MCF 10A (cell line): ENCODE data around the gene SOCS3. TPM values are rescaled to one million over a fixed set of nuclear protein-coding genes. Genes with fewer than 3 reads are reported as not detected.

Source experiments
- BruUV-seq: library from RNA; stranded (reverse); fragments of 400-500 nt; replicated peaks from 2 replicates; lab custom pipeline; 2021; lab: Mats Ljungman, UMichigan
- CTCF ChIA-PET: fragments of 300-600 bp; sonication (Branson Sonifier 250); formaldehyde crosslinking; extraction: SDS; loops from one replicate; lab custom pipeline; 2021; ENCODE audit warnings: antibody characterized with exemption, inconsistent platforms; lab: Yijun Ruan, JAX
- POLR2A ChIA-PET: fragments of 300-600, 350-650 bp; sonication (Branson Sonifier 250); formaldehyde crosslinking; extraction: SDS; loops from one replicate; lab custom pipeline; 2020; ENCODE audit warnings: antibody characterized with exemption, inconsistent platforms; lab: Yijun Ruan, JAX
- DNase-seq: peaks from one replicate; pipeline ENCODE4 v3.0.0-alpha.2; 2018; ENCODE audit not compliant: unreplicated experiment
- H3K27ac Mint-ChIP-seq: one replicate; pipeline ENCODE4 v1.8.0; 2022; ENCODE audit warnings: mild to moderate bottlenecking, low read depth, mixed read lengths; ENCODE audit not compliant: unreplicated experiment
- H3K27me3 Mint-ChIP-seq: one replicate; pipeline ENCODE4 v1.8.0; 2022; ENCODE audit warnings: mixed read lengths; ENCODE audit not compliant: insufficient read depth, unreplicated experiment
- H3K36me3 Mint-ChIP-seq: one replicate; pipeline ENCODE4 v1.8.0; 2022; ENCODE audit warnings: mild to moderate bottlenecking, moderate library complexity, mixed read lengths; ENCODE audit not compliant: insufficient read depth, unreplicated experiment
- H3K4me1 Mint-ChIP-seq: one replicate; pipeline ENCODE4 v1.8.0; 2022; ENCODE audit warnings: mixed read lengths; ENCODE audit not compliant: insufficient read depth, unreplicated experiment
- H3K4me3 Mint-ChIP-seq: one replicate; pipeline ENCODE4 v1.8.0; 2022; ENCODE audit warnings: mild to moderate bottlenecking, moderate library complexity, mixed read lengths; ENCODE audit not compliant: unreplicated experiment
- H3K9me3 Mint-ChIP-seq: one replicate; pipeline ENCODE4 v1.8.0; 2022; ENCODE audit warnings: mixed read lengths; ENCODE audit not compliant: unreplicated experiment
- intact Hi-C: fragments of 100-400 bp; cut with micrococcal nuclease; formaldehyde crosslinking; loops from 2 replicates; pipeline ENCODE4 v1.14.1; 2022
- total RNA-seq: library from RNA; stranded (reverse); gene quantifications from 2 replicates; pipeline ENCODE4 v1.2.3, GENCODE V29; 2022
- TF ChIP-seq, protein P1 (sequence below): fragments of 200-600 bp; IDR thresholded peaks from one replicate; pipeline ENCODE4 v1.8.0; 2022; ENCODE audit warnings: antibody characterized with exemption, mild to moderate bottlenecking; ENCODE audit not compliant: unreplicated experiment

SOCS3 gene
- total RNA-seq, 1 experiment from 2014 or later: 2.5 TPM

DNA sequence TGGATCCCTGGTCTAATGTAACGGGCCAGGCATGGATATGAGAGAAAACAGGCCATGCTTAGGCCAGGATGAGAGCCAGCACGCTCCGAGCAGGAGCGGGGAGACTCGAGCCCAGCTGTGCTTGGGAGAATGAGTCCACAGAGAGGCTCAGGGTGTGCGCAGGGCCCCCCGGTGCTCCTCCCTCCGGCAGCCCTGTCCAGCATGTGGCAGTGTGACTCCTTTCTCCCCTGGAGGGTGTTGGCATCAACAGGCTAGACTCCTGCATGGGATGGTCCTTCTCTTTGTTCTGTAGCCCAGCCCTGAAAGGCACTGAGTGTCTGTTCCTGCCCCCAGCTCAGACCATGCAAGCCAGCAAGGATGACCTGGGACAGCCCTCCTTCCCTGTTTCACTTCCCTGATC, 42.0 kb upstream of the SOCS3 start:
- H3K4me3 Mint-ChIP-seq: no peak overlapping the region
- no peaks in the 10 kb centered on the region for H3K4me1 Mint-ChIP-seq
- TF ChIP-seq, protein P1, sequence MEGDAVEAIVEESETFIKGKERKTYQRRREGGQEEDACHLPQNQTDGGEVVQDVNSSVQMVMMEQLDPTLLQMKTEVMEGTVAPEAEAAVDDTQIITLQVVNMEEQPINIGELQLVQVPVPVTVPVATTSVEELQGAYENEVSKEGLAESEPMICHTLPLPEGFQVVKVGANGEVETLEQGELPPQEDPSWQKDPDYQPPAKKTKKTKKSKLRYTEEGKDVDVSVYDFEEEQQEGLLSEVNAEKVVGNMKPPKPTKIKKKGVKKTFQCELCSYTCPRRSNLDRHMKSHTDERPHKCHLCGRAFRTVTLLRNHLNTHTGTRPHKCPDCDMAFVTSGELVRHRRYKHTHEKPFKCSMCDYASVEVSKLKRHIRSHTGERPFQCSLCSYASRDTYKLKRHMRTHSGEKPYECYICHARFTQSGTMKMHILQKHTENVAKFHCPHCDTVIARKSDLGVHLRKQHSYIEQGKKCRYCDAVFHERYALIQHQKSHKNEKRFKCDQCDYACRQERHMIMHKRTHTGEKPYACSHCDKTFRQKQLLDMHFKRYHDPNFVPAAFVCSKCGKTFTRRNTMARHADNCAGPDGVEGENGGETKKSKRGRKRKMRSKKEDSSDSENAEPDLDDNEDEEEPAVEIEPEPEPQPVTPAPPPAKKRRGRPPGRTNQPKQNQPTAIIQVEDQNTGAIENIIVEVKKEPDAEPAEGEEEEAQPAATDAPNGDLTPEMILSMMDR: no peak
- intact Hi-C loops: no loop called here
- no peak overlapping the region for H3K27ac Mint-ChIP-seq
- POLR2A ChIA-PET: interaction anchor here (2.2 kb wide), 1 partner anchor 10 kb away, joined by 8 read pairs; no protein-coding TSS in a partner anchor
- no TSS peak for BruUV-seq
- H3K27me3 Mint-ChIP-seq: no peaks in the 10 kb centered on the region
- peaks cover 75% of the 10 kb centered on the region for H3K36me3 Mint-ChIP-seq
- no peaks in the 10 kb centered on the region for H3K9me3 Mint-ChIP-seq
- CTCF ChIA-PET: interaction anchor here (0.5 to 1.6 kb wide), 3 partner anchors 11 to 1306 kb away, joined by 3 to 7 read pairs (median 3); no protein-coding TSS in a partner anchor
- no peak for DNase-seq

DNA sequence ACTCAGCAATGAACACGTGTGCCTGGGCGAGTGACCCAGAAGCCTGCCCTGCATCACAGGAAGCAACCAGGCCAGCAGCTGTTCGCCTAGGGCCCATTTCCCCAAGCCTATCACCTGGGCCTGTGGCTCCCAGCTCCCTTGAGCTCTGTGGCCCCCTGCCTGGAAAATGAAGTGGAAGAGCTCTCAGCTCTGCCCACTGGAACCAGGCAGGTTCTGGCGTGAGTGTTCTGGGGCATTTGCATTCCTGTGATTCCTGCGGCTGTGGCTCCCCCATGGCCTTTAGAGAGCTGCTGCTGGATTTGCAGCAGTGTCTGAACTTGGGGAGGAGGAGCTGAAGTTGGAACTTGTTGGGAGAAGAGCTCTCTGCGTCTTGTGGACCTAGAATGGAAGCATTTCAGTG, 41.4 kb upstream of the SOCS3 start:
- TF ChIP-seq, protein P1: no peak
- H3K4me1 Mint-ChIP-seq: no peaks in the 10 kb centered on the region
- intact Hi-C loops: no loop called here
- H3K27me3 Mint-ChIP-seq: no peaks in the 10 kb centered on the region
- no peaks in the 10 kb centered on the region for H3K9me3 Mint-ChIP-seq
- no peak overlapping the region for H3K4me3 Mint-ChIP-seq
- no TSS peak for BruUV-seq
- POLR2A ChIA-PET: interaction anchor here (0.6 to 2.2 kb wide), 3 partner anchors 9 to 26 kb away, joined by 3 to 8 read pairs (median 4); no protein-coding TSS in a partner anchor
- H3K27ac Mint-ChIP-seq: no peak overlapping the region
- CTCF ChIA-PET: interaction anchor here (1.1 to 1.6 kb wide), 2 partner anchors 21 to 150 kb away, joined by 5 to 7 read pairs; no protein-coding TSS in a partner anchor
- H3K36me3 Mint-ChIP-seq: peaks cover 81% of the 10 kb centered on the region
- DNase-seq: no peak

DNA sequence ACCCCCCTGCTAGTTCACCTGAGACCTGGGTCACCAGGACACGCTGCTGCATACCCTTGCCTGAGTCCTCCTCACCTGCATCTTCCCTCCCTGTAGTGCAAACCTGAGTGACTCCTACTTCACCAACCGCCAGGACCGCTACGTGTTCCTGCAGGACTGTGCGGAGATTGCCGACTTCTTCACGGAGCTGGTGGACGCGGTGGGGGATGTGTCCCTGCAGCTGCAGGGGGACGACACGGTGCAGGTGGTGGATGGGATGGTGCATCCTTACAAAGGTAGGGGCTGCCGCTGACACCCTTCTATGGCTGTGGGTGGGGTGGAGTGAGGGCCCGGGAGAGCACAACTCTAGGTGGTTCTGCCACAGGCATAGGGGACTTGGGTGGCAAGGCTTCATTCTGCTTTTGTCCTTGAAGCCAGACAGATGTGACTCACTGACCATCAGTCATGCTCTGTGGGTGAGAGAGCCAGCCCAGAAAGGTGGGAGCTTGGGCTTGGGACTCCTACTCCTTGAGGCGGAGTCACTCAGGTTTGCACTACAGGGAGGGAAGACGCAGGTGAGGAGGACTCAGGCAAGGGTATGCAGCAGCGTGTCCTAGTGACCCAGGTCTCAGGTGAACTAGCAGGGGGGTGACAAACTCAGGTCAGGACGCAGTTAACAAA, 40.8 kb upstream of the SOCS3 start:
- CTCF ChIA-PET: interaction anchor here (1.1 to 1.6 kb wide), 3 partner anchors 11 to 149 kb away, joined by 3 to 7 read pairs (median 5); no protein-coding TSS in a partner anchor
- Mint-ChIP-seq H3K9me3 (no peaks in the 10 kb centered on the region), H3K27ac (no peak overlapping the region), H3K36me3 (peaks cover 84% of the 10 kb centered on the region), H3K27me3 (no peaks in the 10 kb centered on the region), H3K4me3 (no peak overlapping the region), H3K4me1 (no peaks in the 10 kb centered on the region)
- POLR2A ChIA-PET: interaction anchor here (0.6 to 2.2 kb wide), 4 partner anchors 9 to 25 kb away, joined by 3 to 8 read pairs (median 4); no protein-coding TSS in a partner anchor
- TF ChIP-seq, protein P1: no peak
- DNase-seq: no peak
- no TSS peak for BruUV-seq
- intact Hi-C loops: no loop called here

DNA sequence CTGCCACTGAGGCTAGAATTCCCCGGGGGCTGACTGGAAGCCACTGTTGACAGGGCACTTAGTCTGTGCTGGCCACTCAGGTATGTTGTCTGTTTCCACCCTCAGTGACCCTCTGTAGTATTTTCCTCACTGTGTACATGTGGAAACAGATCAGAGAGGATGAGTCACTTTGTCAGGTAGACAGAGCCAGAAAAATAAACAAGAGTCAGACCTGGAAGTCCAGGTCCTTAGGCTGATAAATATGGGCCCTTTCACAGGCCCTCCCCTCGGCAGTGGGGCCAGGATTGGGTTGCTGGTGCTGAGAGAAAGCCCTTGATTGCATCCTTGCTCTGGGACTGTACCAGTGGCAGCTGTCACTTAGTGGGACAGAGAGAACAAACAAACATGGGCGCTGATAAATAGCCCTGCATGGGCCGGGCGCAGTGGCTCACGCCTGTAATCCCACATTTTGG, 39.8 kb upstream of the SOCS3 start:
- Mint-ChIP-seq H3K9me3 (no peaks in the 10 kb centered on the region), H3K4me3 (no peak overlapping the region), H3K36me3 (peaks cover 84% of the 10 kb centered on the region), H3K4me1 (no peaks in the 10 kb centered on the region), H3K27me3 (no peaks in the 10 kb centered on the region), H3K27ac (no peak overlapping the region)
- CTCF ChIA-PET: interaction anchor here (1.1 kb wide), 2 partner anchors 12 to 148 kb away, joined by 3 to 5 read pairs; no protein-coding TSS in a partner anchor
- BruUV-seq: no TSS peak
- TF ChIP-seq, protein P1: no peak
- DNase-seq: peak; percentile 53
- intact Hi-C loops: no loop called here
- POLR2A ChIA-PET: interaction anchor here (1.1 to 2.2 kb wide), 2 partner anchors 8 to 23 kb away, joined by 3 to 8 read pairs; no protein-coding TSS in a partner anchor
